GM23338 (cell line): Measurements from ENCODE around the gene GMPR. TPM values are rescaled to one million over a fixed set of nuclear protein-coding genes. Genes with fewer than 3 reads are reported as not detected.

Experiments used
- ATAC-seq: fragments of 200-7000 bp; cut with Tn5 transposase; 3 replicates; pipeline ENCODE4 v1.9.1; 2020
- DNase-seq: peaks from one replicate; pipeline ENCODE4 v3.0.0-alpha.2; 2015; ENCODE audit warnings: low spot score
- H2AFZ ChIP-seq: fragments of 200-600 bp; sonication (generic); 2 replicates; pipeline ENCODE4 v1.8.0; 2016; ENCODE audit warnings: antibody characterized with exemption, mild to moderate bottlenecking, moderate library complexity
- H3F3A ChIP-seq: fragments of 200-600 bp; sonication (generic); replicated peaks from 2 replicates; pipeline ENCODE4 v1.8.0; 2017; ENCODE audit warnings: antibody characterized with exemption, mixed run types, low read depth
- H3K27ac ChIP-seq: fragments of 200-600 bp; sonication (generic); 2 replicates; pipeline ENCODE4 v1.6.1; 2016; ENCODE audit warnings: low read depth
- H3K27me3 ChIP-seq: fragments of 200-600 bp; sonication (generic); 2 replicates; pipeline ENCODE4 v1.8.0; 2016; ENCODE audit warnings: mild to moderate bottlenecking, mixed run types, moderate library complexity; ENCODE audit not compliant: insufficient read depth
- H3K36me3 ChIP-seq: fragments of 200-600 bp; sonication (generic); 2 replicates; pipeline ENCODE4 v1.8.0; 2016; ENCODE audit warnings: mild to moderate bottlenecking; ENCODE audit not compliant: insufficient read depth
- H3K4me1 ChIP-seq: fragments of 200-600 bp; sonication (generic); 2 replicates; pipeline ENCODE4 v1.8.0; 2016; ENCODE audit warnings: mild to moderate bottlenecking, moderate library complexity; ENCODE audit not compliant: insufficient read depth
- H3K4me2 ChIP-seq: fragments of 200-600 bp; sonication (generic); 2 replicates; pipeline ENCODE4 v1.7.1; 2017; ENCODE audit warnings: mixed run types
- H3K4me3 ChIP-seq: fragments of 200-600 bp; sonication (generic); 2 replicates; pipeline ENCODE4 v1.6.1; 2016; ENCODE audit warnings: mixed run types
- H3K79me2 ChIP-seq: fragments of 200-600 bp; sonication (generic); replicated peaks from 2 replicates; pipeline ENCODE4 v1.8.0; 2017; ENCODE audit warnings: mild to moderate bottlenecking; ENCODE audit not compliant: insufficient read depth
- H3K9me2 ChIP-seq: fragments of 200-600 bp; sonication (generic); 2 replicates; pipeline ENCODE4 v1.8.0; 2017; ENCODE audit not compliant: insufficient read depth
- H4K20me1 ChIP-seq: fragments of 200-600 bp; sonication (generic); replicated peaks from 2 replicates; pipeline ENCODE4 v1.8.0; 2017; ENCODE audit warnings: mild to moderate bottlenecking; ENCODE audit not compliant: insufficient read depth
- H3K27ac Mint-ChIP-seq: 2 replicates; pipeline ENCODE4 v1.8.0; 2020; ENCODE audit warnings: inconsistent platforms, mild to moderate bottlenecking, moderate library complexity, mixed read lengths
- H3K27me3 Mint-ChIP-seq: 3 replicates; pipeline ENCODE4 v1.8.0; 2022; ENCODE audit warnings: low read depth, mild to moderate bottlenecking, moderate library complexity, mixed read lengths, inconsistent platforms; ENCODE audit not compliant: insufficient read depth, poor library complexity
- H3K36me3 Mint-ChIP-seq: 3 replicates; pipeline ENCODE4 v1.8.0; 2021; ENCODE audit warnings: low read depth, mild to moderate bottlenecking, inconsistent platforms, moderate library complexity, mixed read lengths
- H3K4me1 Mint-ChIP-seq: 3 replicates; pipeline ENCODE4 v1.8.0; 2020; ENCODE audit warnings: mild to moderate bottlenecking, inconsistent platforms, mixed read lengths
- H3K4me3 Mint-ChIP-seq: 3 replicates; pipeline ENCODE4 v1.8.0; 2021; ENCODE audit warnings: moderate library complexity, mild to moderate bottlenecking, inconsistent platforms, mixed read lengths
- H3K9me3 Mint-ChIP-seq: 3 replicates; pipeline ENCODE4 v1.8.0; 2020; ENCODE audit warnings: moderate library complexity, mild to moderate bottlenecking, inconsistent platforms, mixed read lengths
- CREB1 ChIP-seq: fragments of 250-450 bp; sonication (Bioruptor Pico); IDR thresholded peaks from 2 replicates; pipeline ENCODE4 v1.5.0; 2020; ENCODE audit warnings: low read depth, mild to moderate bottlenecking, moderate library complexity
- CTCF ChIP-seq, 2 experiments: fragments of 200-600 bp in 1 of 2; sonication (generic) in 1 of 2; conservative IDR thresholded peaks; 2 replicates each; pipeline versions ENCODE4 v1.5.1 to v1.6.1; 2016 to 2017; ENCODE audit warnings: antibody characterized with exemption in 2 of 2, low read depth in 2 of 2, mild to moderate bottlenecking in 2 of 2, moderate library complexity in 1 of 2
- EZH2 ChIP-seq: fragments of 200-600 bp; sonication (generic); IDR thresholded peaks from one replicate; pipeline ENCODE4 v1.8.0; 2017; ENCODE audit warnings: antibody characterized with exemption, mild to moderate bottlenecking, low read depth; ENCODE audit not compliant: unreplicated experiment
- JUNB ChIP-seq: IDR thresholded peaks from one replicate; pipeline ENCODE4 v1.6.1; 2016; ENCODE audit warnings: antibody characterized with exemption; ENCODE audit not compliant: unreplicated experiment
- STAT1 ChIP-seq: IDR thresholded peaks from one replicate; pipeline ENCODE4 v1.6.1; 2016; ENCODE audit warnings: antibody characterized with exemption; ENCODE audit not compliant: unreplicated experiment
- ZNF114 ChIP-seq: fragments of 250-450 bp; sonication (Bioruptor Pico); IDR thresholded peaks from 2 replicates; pipeline ENCODE4 v1.5.0; 2020; ENCODE audit warnings: mild to moderate bottlenecking, moderate library complexity
- polyA plus RNA-seq: library from polyadenylated mRNA; unstranded; fragments of >200 nt; fragmentation: Nextera tagmentation; extraction: Ambion mirVana; gene quantifications from 2 replicates; pipeline ENCODE4 v1.2.1, GENCODE V29; 2016
- total RNA-seq: library from RNA; depleted of rRNA; stranded (reverse); fragments of >200 nt; shearing (Covaris generic); gene quantifications from 2 replicates; pipeline ENCODE4 v1.2.3, GENCODE V29; 2014
- TF ChIP-seq, protein P1 (sequence below): IDR thresholded peaks from one replicate; pipeline ENCODE4 v1.6.1; 2018; ENCODE audit warnings: antibody characterized with exemption; ENCODE audit not compliant: unreplicated experiment
- TF ChIP-seq, protein P2 (sequence below): fragments of 250-450 bp; sonication (Bioruptor Pico); IDR thresholded peaks from 2 replicates; pipeline ENCODE4 v1.5.0; 2020; ENCODE audit warnings: mild to moderate bottlenecking, moderate library complexity

GMPR gene
- total and polyA plus RNA-seq, 2 experiments from 2014 or later: 0.23 to 0.35 TPM

DNA sequence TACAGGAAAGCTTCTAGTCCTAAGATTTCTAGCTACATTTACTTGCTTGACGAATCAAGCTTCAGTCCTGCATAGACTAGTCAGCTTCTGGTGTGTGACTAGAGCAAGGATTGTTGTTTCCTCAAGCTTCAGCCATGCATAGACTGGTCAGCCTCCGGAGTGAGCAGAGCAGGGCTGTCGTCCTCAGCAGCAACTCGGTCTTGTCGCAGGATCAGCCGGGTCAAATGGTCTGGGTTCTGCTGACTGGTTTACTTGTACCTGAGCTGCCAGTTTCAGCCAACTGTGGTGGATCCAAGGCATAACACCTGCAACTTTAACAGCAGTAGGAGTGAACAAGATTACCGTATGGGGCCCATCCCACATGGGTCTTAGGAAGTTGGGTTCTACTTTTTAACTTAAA lies 10.8 kb upstream of the GMPR start (continued):
- TF ChIP-seq CTCF (conservative IDR thresholded peaks at IDR 0.05; ENCODE audit: low read depth in 2 of 2) (no peak), ZNF114 (CRISPR knock-in tag) (no peak), CREB1 (CRISPR knock-in tag) (no peak), EZH2 (no peak), STAT1 (no peak)
- TF ChIP-seq, protein P1, sequence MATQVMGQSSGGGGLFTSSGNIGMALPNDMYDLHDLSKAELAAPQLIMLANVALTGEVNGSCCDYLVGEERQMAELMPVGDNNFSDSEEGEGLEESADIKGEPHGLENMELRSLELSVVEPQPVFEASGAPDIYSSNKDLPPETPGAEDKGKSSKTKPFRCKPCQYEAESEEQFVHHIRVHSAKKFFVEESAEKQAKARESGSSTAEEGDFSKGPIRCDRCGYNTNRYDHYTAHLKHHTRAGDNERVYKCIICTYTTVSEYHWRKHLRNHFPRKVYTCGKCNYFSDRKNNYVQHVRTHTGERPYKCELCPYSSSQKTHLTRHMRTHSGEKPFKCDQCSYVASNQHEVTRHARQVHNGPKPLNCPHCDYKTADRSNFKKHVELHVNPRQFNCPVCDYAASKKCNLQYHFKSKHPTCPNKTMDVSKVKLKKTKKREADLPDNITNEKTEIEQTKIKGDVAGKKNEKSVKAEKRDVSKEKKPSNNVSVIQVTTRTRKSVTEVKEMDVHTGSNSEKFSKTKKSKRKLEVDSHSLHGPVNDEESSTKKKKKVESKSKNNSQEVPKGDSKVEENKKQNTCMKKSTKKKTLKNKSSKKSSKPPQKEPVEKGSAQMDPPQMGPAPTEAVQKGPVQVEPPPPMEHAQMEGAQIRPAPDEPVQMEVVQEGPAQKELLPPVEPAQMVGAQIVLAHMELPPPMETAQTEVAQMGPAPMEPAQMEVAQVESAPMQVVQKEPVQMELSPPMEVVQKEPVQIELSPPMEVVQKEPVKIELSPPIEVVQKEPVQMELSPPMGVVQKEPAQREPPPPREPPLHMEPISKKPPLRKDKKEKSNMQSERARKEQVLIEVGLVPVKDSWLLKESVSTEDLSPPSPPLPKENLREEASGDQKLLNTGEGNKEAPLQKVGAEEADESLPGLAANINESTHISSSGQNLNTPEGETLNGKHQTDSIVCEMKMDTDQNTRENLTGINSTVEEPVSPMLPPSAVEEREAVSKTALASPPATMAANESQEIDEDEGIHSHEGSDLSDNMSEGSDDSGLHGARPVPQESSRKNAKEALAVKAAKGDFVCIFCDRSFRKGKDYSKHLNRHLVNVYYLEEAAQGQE: no peak

DNA sequence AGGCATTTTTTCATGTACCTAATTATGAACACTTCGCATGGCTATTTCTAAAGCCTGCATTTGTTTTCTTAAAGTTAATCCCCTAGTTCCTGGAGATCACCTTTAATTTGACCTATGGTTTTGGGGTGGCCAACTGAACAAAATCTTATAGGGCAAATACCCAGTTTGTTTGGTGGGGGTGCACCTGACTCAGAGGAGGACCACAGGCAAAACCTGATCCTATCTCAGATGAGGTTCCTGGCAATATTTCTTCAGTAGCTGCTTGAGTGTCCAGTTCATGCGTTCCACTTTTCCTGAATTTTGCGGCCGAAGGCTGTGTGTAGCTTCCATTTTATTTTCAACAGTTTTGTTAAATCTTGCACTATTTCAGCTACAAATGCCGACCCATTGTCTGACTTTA lies 10.3 kb upstream of the GMPR start:
- Mint-ChIP-seq H3K27me3 (peaks cover 4% of the 10 kb centered on the region), H3K9me3 (peaks cover 4% of the 10 kb centered on the region; the same call in 1 of the 3 replicates), H3K4me1 (peaks cover 4% of the 10 kb centered on the region; the same call in 2 of the 3 replicates), H3K27ac (no peak overlapping the region), H3K36me3 (no peaks in the 10 kb centered on the region), H3K4me3 (no peak overlapping the region)
- Histone ChIP-seq H3K36me3 (no peaks in the 10 kb centered on the region), H3K4me1 (0 out of 2 replicates have a peak, but pooled peaks cover 7% of the 10 kb centered on the region), H2AFZ (no peak overlapping the region), H3K4me2 (no peak overlapping the region), H3K4me3 (no peak overlapping the region), H3K27me3 (no peaks in the 10 kb centered on the region), H4K20me1 (no peaks in the 10 kb centered on the region), H3F3A (no peaks in the 10 kb centered on the region), H3K27ac (no peak overlapping the region), H3K79me2 (no peaks in the 10 kb centered on the region), H3K9me2 (no peaks in the 10 kb centered on the region)
- no peak for DNase-seq
- no peak for ATAC-seq
- no peak for TF ChIP-seq STAT1
- TF ChIP-seq, protein P1: no peak
- TF ChIP-seq, protein P2, sequence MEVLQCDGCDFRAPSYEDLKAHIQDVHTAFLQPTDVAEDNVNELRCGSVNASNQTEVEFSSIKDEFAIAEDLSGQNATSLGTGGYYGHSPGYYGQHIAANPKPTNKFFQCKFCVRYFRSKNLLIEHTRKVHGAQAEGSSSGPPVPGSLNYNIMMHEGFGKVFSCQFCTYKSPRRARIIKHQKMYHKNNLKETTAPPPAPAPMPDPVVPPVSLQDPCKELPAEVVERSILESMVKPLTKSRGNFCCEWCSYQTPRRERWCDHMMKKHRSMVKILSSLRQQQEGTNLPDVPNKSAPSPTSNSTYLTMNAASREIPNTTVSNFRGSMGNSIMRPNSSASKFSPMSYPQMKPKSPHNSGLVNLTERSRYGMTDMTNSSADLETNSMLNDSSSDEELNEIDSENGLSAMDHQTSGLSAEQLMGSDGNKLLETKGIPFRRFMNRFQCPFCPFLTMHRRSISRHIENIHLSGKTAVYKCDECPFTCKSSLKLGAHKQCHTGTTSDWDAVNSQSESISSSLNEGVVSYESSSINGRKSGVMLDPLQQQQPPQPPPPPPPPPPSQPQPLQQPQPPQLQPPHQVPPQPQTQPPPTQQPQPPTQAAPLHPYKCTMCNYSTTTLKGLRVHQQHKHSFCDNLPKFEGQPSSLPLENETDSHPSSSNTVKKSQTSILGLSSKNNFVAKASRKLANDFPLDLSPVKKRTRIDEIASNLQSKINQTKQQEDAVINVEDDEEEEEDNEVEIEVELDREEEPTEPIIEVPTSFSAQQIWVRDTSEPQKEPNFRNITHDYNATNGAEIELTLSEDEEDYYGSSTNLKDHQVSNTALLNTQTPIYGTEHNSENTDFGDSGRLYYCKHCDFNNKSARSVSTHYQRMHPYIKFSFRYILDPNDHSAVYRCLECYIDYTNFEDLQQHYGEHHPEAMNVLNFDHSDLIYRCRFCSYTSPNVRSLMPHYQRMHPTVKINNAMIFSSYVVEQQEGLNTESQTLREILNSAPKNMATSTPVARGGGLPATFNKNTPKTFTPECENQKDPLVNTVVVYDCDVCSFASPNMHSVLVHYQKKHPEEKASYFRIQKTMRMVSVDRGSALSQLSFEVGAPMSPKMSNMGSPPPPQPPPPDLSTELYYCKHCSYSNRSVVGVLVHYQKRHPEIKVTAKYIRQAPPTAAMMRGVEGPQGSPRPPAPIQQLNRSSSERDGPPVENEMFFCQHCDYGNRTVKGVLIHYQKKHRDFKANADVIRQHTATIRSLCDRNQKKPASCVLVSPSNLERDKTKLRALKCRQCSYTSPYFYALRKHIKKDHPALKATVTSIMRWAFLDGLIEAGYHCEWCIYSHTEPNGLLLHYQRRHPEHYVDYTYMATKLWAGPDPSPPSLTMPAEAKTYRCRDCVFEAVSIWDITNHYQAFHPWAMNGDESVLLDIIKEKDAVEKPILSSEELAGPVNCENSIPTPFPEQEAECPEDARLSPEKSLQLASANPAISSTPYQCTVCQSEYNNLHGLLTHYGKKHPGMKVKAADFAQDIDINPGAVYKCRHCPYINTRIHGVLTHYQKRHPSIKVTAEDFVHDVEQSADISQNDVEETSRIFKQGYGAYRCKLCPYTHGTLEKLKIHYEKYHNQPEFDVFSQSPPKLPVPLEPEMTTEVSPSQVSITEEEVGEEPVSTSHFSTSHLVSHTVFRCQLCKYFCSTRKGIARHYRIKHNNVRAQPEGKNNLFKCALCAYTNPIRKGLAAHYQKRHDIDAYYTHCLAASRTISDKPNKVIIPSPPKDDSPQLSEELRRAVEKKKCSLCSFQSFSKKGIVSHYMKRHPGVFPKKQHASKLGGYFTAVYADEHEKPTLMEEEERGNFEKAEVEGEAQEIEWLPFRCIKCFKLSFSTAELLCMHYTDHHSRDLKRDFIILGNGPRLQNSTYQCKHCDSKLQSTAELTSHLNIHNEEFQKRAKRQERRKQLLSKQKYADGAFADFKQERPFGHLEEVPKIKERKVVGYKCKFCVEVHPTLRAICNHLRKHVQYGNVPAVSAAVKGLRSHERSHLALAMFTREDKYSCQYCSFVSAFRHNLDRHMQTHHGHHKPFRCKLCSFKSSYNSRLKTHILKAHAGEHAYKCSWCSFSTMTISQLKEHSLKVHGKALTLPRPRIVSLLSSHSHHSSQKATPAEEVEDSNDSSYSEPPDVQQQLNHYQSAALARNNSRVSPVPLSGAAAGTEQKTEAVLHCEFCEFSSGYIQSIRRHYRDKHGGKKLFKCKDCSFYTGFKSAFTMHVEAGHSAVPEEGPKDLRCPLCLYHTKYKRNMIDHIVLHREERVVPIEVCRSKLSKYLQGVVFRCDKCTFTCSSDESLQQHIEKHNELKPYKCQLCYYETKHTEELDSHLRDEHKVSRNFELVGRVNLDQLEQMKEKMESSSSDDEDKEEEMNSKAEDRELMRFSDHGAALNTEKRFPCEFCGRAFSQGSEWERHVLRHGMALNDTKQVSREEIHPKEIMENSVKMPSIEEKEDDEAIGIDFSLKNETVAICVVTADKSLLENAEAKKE (CRISPR knock-in tag): no peak
- TF ChIP-seq JUNB: no peak
- no peak for TF ChIP-seq ZNF114 (CRISPR knock-in tag)
- no peak for TF ChIP-seq CREB1 (CRISPR knock-in tag)
